H1 (cell line): ENCODE data around the gene PDE4D. TPM values are rescaled to one million over a fixed set of nuclear protein-coding genes. Genes with fewer than 3 reads are reported as not detected.

Experiments used
- CBX5 ChIP-seq: fragments of 300-800, 300-1000 bp; sonication (generic); IDR thresholded peaks from 2 replicates; pipeline ENCODE4 v1.7.1; 2016; ENCODE audit warnings: antibody characterized with exemption, low read length, low read depth
- CHD7 ChIP-seq: fragments of 300-600 bp; sonication (generic); IDR thresholded peaks from 2 replicates; pipeline ENCODE4 v1.7.1; 2012; ENCODE audit warnings: low read length, moderate library complexity, mild to moderate bottlenecking, inconsistent platforms; ENCODE audit not compliant: insufficient replicate concordance
- CTBP2 ChIP-seq: IDR thresholded peaks from 2 replicates; pipeline ENCODE4 v1.7.0; 2011; ENCODE audit warnings: borderline replicate concordance, mild to moderate bottlenecking, moderate library complexity, mixed read lengths, low read length; ENCODE audit not compliant: insufficient read depth, insufficient read length
- E2F6 ChIP-seq: IDR thresholded peaks from 2 replicates; pipeline ENCODE4 v1.6.1; 2012; ENCODE audit warnings: inconsistent platforms
- EGR1 ChIP-seq: IDR thresholded peaks from 2 replicates; pipeline ENCODE4 v1.6.1; 2011; ENCODE audit warnings: low read depth, low read length, borderline replicate concordance
- POLR2A ChIP-seq, 2 experiments: IDR thresholded peaks; 1 replicate in 1 of 2; 2 replicates in 1 of 2; pipeline ENCODE4 v1.6.1; 2011; ENCODE audit warnings: low read depth in 2 of 2, low read length in 2 of 2, mild to moderate bottlenecking in 2 of 2; ENCODE audit errors: control extremely low read depth in 1 of 2
- SIX5 ChIP-seq: IDR thresholded peaks from 2 replicates; pipeline ENCODE4 v1.6.1; 2011; ENCODE audit warnings: mild to moderate bottlenecking, low read depth, low read length
- SP4 ChIP-seq: IDR thresholded peaks from 2 replicates; pipeline ENCODE4 v1.6.1; 2012; ENCODE audit warnings: low read length, inconsistent platforms
- ZNF274 ChIP-seq: IDR thresholded peaks from 2 replicates; pipeline ENCODE4 v1.7.0; 2012; ENCODE audit warnings: low read length, borderline replicate concordance; ENCODE audit errors: extremely low read depth
- polyA plus RNA-seq, 7 experiments: library from polyadenylated mRNA; depleted of rRNA in 3 of 7; stranded (reverse) in 5 of 7; unstranded in 2 of 7; fragments of >200 nt in 5 of 7; fragments of 200-250 nt in 2 of 7; gene quantifications; 1 replicate in 5 of 7; 2 replicates in 1 of 7; 4 replicates in 1 of 7; pipeline versions ENCODE4 v1.2.1 to v1.2.3, GENCODE V29; 2011 to 2013; ENCODE audit warnings: missing spikeins in 2 of 7, mixed read lengths in 2 of 7
- total RNA-seq: library from RNA; stranded (reverse); fragmentation: NEBNext Ultra II Directional; extraction: Animal tissue kit (Norgen Biotek cat#: 25700); gene quantifications from 2 replicates; pipeline ENCODE4 v1.2.1, GENCODE V29; 2021

Gene PDE4D
- total and polyA plus RNA-seq, 2 of the 8 experiments (the other 6 are each of a cell fraction or from before 2014, with no cell fraction given): 2.3 to 3.7 TPM

- TF ChIP-seq CHD7: no peak
- no peak for TF ChIP-seq POLR2A (IDR thresholded peaks at IDR 0.05; ENCODE audit: control extremely low read depth in 1 of 2, low read depth in 2 of 2, low read length in 2 of 2)
- TF ChIP-seq E2F6: no peak
- no peak for TF ChIP-seq ZNF274
- no peak for TF ChIP-seq CTBP2
- no peak for TF ChIP-seq SP4
- TF ChIP-seq SIX5: no peak
- TF ChIP-seq EGR1: no peak
- TF ChIP-seq CBX5: no peak
Measured at GRCh38 chr5:59064293-59064692, 829.2 kb downstream of the PDE4D start (continued).
